SK-N-SH treated with all-trans-retinoic acid at 6 μM for 48 hours (cell line): ENCODE results near the gene BCAR3.
A peak's percentile ranks its signal among the peaks of the same experiment; 100 is the strongest.

Experiments
- ATAC-seq: fragments of 200-7000 bp; cut with Tn5 transposase; 3 replicates; pipeline ENCODE4 v1.9.1; 2020; ENCODE audit warnings: mild to moderate bottlenecking, moderate library complexity
- ARNTL ChIP-seq: fragments of 450-650 bp; formaldehyde crosslinking; IDR thresholded peaks from 2 replicates; pipeline ENCODE4 v1.5.0; 2020; ENCODE audit warnings: low read depth, mild to moderate bottlenecking, moderate library complexity, borderline replicate concordance
- BACH2 ChIP-seq: fragments of 250-450 bp; sonication (Bioruptor Pico); IDR thresholded peaks from 2 replicates; pipeline ENCODE4 v1.9.0; 2021; ENCODE audit warnings: mild to moderate bottlenecking, borderline replicate concordance
- CREB5 ChIP-seq: fragments of 250-450 bp; sonication (Bioruptor Pico); IDR thresholded peaks from 2 replicates; pipeline ENCODE4 v1.5.1; 2020; ENCODE audit warnings: low read depth, mild to moderate bottlenecking, moderate library complexity
- CSDC2 ChIP-seq: fragments of 250-450 bp; sonication (Bioruptor Pico); IDR thresholded peaks from 2 replicates; pipeline ENCODE4 v1.5.0; 2020; ENCODE audit warnings: mild to moderate bottlenecking, moderate library complexity
- CSRNP3 ChIP-seq: fragments of 250-450 bp; sonication (Bioruptor Pico); IDR thresholded peaks from 2 replicates; pipeline ENCODE4 v1.5.1; 2021; ENCODE audit warnings: mild to moderate bottlenecking, moderate library complexity
- ESRRG ChIP-seq: fragments of 250-450 bp; sonication (Bioruptor Pico); IDR thresholded peaks from 2 replicates; pipeline ENCODE4 v1.6.1; 2021; ENCODE audit warnings: mild to moderate bottlenecking
- GLIS3 ChIP-seq: fragments of 250-450 bp; sonication (Bioruptor Pico); IDR thresholded peaks from 2 replicates; pipeline ENCODE4 v1.5.0; 2020; ENCODE audit warnings: mild to moderate bottlenecking, moderate library complexity
- ISL1 ChIP-seq: fragments of 250-450 bp; sonication (Bioruptor Pico); IDR thresholded peaks from 2 replicates; pipeline ENCODE4 v2.1.2; 2022; ENCODE audit warnings: mild to moderate bottlenecking, moderate library complexity
- OSR1 ChIP-seq: fragments of 250-450 bp; sonication (Bioruptor Pico); IDR thresholded peaks from 2 replicates; pipeline ENCODE4 v1.8.0; 2022; ENCODE audit warnings: moderate library complexity, mild to moderate bottlenecking, inconsistent platforms
- PATZ1 ChIP-seq: fragments of 250-450 bp; sonication (Bioruptor Pico); IDR thresholded peaks from 2 replicates; pipeline ENCODE4 v1.8.0; 2020; ENCODE audit warnings: mild to moderate bottlenecking, moderate library complexity, borderline replicate concordance
- POU6F1 ChIP-seq: fragments of 250-450 bp; sonication (Bioruptor Pico); IDR thresholded peaks from 2 replicates; pipeline ENCODE4 v1.8.0; 2021; ENCODE audit warnings: low read depth, mild to moderate bottlenecking, moderate library complexity, borderline replicate concordance
- PPARA ChIP-seq: fragments of 250-450 bp; sonication (Bioruptor Pico); IDR thresholded peaks from 2 replicates; pipeline ENCODE4 v1.5.0; 2020; ENCODE audit warnings: mild to moderate bottlenecking, borderline replicate concordance
- SNAI2 ChIP-seq: fragments of 250-450 bp; sonication (Bioruptor Pico); IDR thresholded peaks from 2 replicates; pipeline ENCODE4 v1.5.0; 2020; ENCODE audit warnings: mild to moderate bottlenecking, moderate library complexity
- TCF4 ChIP-seq: fragments of 250-450 bp; sonication (Bioruptor Pico); IDR thresholded peaks from 2 replicates; pipeline ENCODE4 v1.8.0; 2021; ENCODE audit warnings: mild to moderate bottlenecking, moderate library complexity, borderline replicate concordance
- TOX ChIP-seq: fragments of 250-450 bp; sonication (Bioruptor Pico); IDR thresholded peaks from 2 replicates; pipeline ENCODE4 v1.8.0; 2021; ENCODE audit warnings: mild to moderate bottlenecking, moderate library complexity, borderline replicate concordance
- TSHZ2 ChIP-seq: fragments of 250-450 bp; sonication (Bioruptor Pico); IDR thresholded peaks from 2 replicates; pipeline ENCODE4 v1.5.0; 2020; ENCODE audit warnings: mild to moderate bottlenecking, moderate library complexity
- ZC3H10 ChIP-seq: fragments of 250-450 bp; sonication (Bioruptor Pico); IDR thresholded peaks from 2 replicates; pipeline ENCODE4 v1.5.1; 2021; ENCODE audit warnings: mild to moderate bottlenecking, moderate library complexity
- ZFP3 ChIP-seq: fragments of 250-450 bp; sonication (Bioruptor Pico); IDR thresholded peaks from 2 replicates; pipeline ENCODE4 v1.5.0; 2020; ENCODE audit warnings: mild to moderate bottlenecking, moderate library complexity
- ZFP30 ChIP-seq: fragments of 450-650 bp; formaldehyde crosslinking; IDR thresholded peaks from 2 replicates; pipeline ENCODE4 v1.5.0; 2022; ENCODE audit warnings: mild to moderate bottlenecking, moderate library complexity
- ZNF565 ChIP-seq: fragments of 450-650 bp; formaldehyde crosslinking; conservative IDR thresholded peaks from 2 replicates; pipeline ENCODE4 v1.5.0; 2020; ENCODE audit warnings: low read depth, mild to moderate bottlenecking, moderate library complexity
- ZNF70 ChIP-seq: fragments of 450-650 bp; formaldehyde crosslinking; IDR thresholded peaks from 2 replicates; pipeline ENCODE4 v1.5.0; 2020; ENCODE audit warnings: mild to moderate bottlenecking, moderate library complexity
- ZNF8 ChIP-seq: fragments of 450-650 bp; formaldehyde crosslinking; IDR thresholded peaks from 2 replicates; pipeline ENCODE4 v1.5.0; 2020; ENCODE audit warnings: mild to moderate bottlenecking, moderate library complexity

The BCAR3 gene

GRCh38 chr1:93629101-93630059, 52.3 kb downstream of the BCAR3 start (continued):
- TF ChIP-seq ZNF8 (CRISPR knock-in tag) (no peak), BACH2 (CRISPR knock-in tag) (no peak), ZC3H10 (CRISPR knock-in tag) (no peak), CREB5 (no peak)

GRCh38 chr1:93628681-93629080, 53.0 kb downstream of the BCAR3 start:
- ATAC-seq: no peak
- TF ChIP-seq ZFP30 (CRISPR knock-in tag): no peak
- no peak for TF ChIP-seq ZNF8 (CRISPR knock-in tag)
- TF ChIP-seq TSHZ2 (CRISPR knock-in tag): no peak

GRCh38 chr1:93625582-93626327, 55.9 kb downstream of the BCAR3 start:
- ATAC-seq: peak; percentile 79
- TF ChIP-seq CSRNP3 (CRISPR knock-in tag): no peak
- no peak for TF ChIP-seq ARNTL
- TF ChIP-seq ESRRG: 0 out of 2 replicates have a peak, but pooled peaks have one; percentile 29
- TF ChIP-seq POU6F1 (CRISPR knock-in tag): no peak
- no peak for TF ChIP-seq CSDC2 (CRISPR knock-in tag)
- TF ChIP-seq BACH2 (CRISPR knock-in tag): no peak
- TF ChIP-seq ISL1 (CRISPR knock-in tag): peak; percentile 78
- no peak for TF ChIP-seq ZNF565 (CRISPR knock-in tag)
- TF ChIP-seq ZFP30 (CRISPR knock-in tag): no peak
- no peak for TF ChIP-seq PPARA (CRISPR knock-in tag)
- TF ChIP-seq ZC3H10 (CRISPR knock-in tag): no peak
- TF ChIP-seq ZFP3 (CRISPR knock-in tag): peak; percentile 58; the same call in 1 of the 2 replicates
- TF ChIP-seq GLIS3: no peak
- TF ChIP-seq TOX (CRISPR knock-in tag): no peak
- TF ChIP-seq ZNF70 (CRISPR knock-in tag): no peak
- TF ChIP-seq PATZ1 (CRISPR knock-in tag): no peak; the same call in 1 of the 2 replicates
- TF ChIP-seq SNAI2 (CRISPR knock-in tag): no peak; the same call in 1 of the 2 replicates
- TF ChIP-seq TCF4 (CRISPR knock-in tag): peak; percentile 56; the same call in 1 of the 2 replicates
- TF ChIP-seq CREB5: peak; percentile 92
- TF ChIP-seq TSHZ2 (CRISPR knock-in tag): no peak
- TF ChIP-seq OSR1 (CRISPR knock-in tag): no peak
